SIG-M5 (cell line): ENCODE measurements around the gene SETD9.

Source experiments
- DNase-seq: peaks from one replicate; lab custom pipeline; 2025; lab: John Stamatoyannopoulos, UW

Gene SETD9

GRCh38 chr5:56938858-56939257, 29.5 kb downstream of the SETD9 start:
- DNase-seq: no peak

- DNase-seq: no peak
These were observed 32.6 kb downstream of the SETD9 start for GRCh38 chr5:56941981-56942380.

GRCh38 chr5:56947052-56947451, 37.7 kb downstream of the SETD9 start:
- DNase-seq: no peak

DNA sequence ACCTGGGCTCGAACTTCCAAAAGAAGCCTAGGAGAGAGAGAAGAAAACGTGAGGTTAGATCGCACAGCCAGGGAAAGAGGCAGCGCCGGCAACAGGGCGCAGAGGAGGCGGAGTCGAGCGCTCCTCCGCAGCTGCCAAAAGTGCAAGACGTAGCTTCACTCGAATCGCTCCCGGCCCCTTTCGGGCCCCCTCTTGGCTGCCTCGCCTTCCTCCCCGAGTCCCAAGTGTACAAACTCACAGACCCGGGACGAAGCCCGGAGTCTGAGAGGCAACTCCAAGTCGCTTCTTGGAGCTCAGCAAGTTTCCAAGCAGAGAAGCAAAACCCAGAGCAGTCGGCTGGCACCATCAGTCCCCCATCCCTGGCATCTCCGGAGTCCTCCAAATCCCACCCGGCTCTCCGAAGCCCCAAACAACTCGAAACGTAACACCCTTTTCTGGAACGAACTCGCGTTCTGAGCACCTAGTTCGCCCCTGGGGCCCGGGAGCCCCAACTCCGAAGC, 41.3 kb downstream of the SETD9 start:
- no peak for DNase-seq

GRCh38 chr5:56951126-56951945, 41.9 kb downstream of the SETD9 start:
- DNase-seq: no peak

- no peak for DNase-seq
These were observed 42.7 kb downstream of the SETD9 start, which contains the start of gene MIER3 for GRCh38 chr5:56951946-56952691. Gene MIER3, minus strand, starts transcription at chr5:56952123. Its CDS starts 21 bp downstream, at chr5:56952102.

GRCh38 chr5:56954262-56954661, 44.9 kb downstream of the SETD9 start:
- DNase-seq: no peak

- no peak for DNase-seq
These were observed 49.2 kb downstream of the SETD9 start for GRCh38 chr5:56958595-56958994.

DNA sequence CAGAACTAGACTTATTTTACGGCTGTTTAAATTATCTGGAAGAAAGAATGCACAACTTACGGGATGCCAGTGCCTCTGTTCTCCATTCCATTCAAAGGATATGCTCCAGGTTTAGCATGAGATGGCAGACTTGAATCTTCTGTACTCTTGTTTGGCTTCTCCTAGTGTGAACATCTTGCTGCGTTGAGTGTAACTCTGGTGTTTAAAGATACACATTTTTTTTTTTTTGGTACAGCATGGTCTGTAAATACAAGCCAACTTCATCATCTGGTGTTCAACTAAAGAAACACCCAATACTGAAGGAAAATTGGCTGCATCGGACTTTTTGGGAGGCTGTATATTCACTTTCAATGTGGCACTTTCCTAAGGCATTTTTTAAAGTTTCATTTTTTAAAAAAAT, 49.9 kb downstream of the SETD9 start:
- DNase-seq: no peak

DNA sequence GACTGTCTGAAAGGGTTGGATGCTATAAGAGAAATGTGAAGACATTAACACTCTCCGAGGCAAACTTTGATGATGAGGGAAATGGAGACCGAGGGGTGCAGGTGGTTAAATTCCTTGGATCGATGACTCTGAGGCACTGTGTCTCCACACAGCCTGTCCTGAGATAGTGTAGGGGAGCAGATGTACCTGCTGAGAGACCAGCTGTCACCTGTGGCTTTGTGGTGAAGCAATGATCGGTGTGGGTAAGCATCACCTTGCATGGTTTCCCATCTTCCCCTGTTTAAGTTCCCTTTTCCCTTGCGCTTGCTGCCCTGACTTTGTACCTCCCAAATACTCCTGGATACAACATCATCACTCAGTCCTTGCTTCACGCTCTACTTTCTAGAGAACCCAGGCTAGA, 52.4 kb downstream of the SETD9 start:
- DNase-seq: no peak

GRCh38 chr5:56962286-56962685, 52.9 kb downstream of the SETD9 start:
- no peak for DNase-seq

- DNase-seq: no peak
These were observed 53.9 kb downstream of the SETD9 start for GRCh38 chr5:56963246-56963645.

GRCh38 chr5:56964173-56964572, 54.8 kb downstream of the SETD9 start:
- DNase-seq: no peak
